ENCODE data around the gene LARGE1.

The LARGE1 gene

DNA sequence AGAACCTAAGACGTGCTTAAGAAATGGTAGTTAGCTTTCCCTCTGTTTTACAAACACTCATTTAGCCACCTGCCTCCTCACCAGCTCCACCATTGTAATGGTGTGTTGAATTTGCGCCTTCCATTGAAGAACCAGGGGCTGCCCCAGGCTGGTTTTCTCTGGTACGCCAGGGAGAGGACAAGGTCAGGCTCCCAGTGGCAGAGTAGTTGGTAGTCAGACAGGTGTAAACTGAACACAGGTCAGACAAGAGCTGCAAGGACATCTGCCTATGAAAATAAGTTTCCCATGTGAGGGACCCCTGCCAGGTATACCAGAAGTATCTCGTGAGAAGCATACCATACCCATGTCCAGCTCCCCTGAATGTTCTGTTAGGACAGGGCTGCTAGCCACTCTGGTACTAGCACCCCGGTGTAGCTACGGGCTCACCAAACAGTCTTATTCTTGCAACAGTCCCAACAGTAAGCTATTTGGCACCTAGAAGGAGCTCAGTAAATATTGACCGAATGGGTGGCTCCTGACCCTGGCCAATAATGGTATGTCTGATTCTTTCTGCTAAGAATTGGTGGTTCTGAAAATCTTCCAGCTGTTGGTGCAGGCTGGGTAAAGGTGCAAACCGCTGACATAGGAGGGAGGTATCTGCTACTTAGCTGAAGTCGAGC lies 359.0 kb downstream of the LARGE1 start:
- no peak for DNase-seq (ENCODE audit: low spot score)

- no peak for DNase-seq (ENCODE audit: low spot score)
Measured at GRCh38 chr22:33557836-33558235, 362.4 kb downstream of the LARGE1 start.

DNA sequence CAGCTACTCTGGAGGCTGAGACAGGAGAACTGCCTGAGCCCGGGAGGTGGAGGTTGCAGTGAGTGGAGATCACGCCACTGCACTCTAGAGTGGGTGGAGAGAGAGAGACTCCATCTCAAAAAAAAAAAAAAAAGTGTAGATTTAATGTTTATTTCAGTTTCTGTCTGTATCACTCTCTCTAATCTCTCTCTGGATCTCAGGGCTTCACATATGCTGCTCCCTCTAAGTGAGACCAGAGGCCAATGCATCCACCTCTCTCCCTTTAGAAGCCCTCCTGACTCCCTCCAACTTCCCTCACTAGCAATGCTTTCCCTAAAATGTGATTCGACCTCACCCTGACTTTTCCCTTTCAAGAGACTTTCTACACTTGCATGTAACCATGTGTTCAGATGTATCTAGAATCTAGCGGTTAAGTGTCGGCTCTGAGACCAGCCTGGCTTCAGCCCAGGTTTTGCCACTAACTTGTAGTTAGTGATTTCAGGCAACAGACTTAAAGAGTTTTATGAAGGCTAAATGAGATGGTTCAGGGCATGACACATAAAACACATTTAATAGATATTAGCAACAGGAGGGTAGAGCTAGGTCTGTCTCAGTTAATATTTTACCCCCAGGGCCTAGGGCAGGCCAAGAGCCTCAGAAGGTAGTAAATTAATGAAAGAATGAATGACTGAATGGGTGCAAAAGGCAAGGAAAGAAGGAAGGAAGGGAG lies 364.3 kb downstream of the LARGE1 start:
- no peak for DNase-seq (ENCODE audit: low spot score)

- DNase-seq (ENCODE audit: low spot score): no peak
Measured at GRCh38 chr22:33553493-33553892, 366.8 kb downstream of the LARGE1 start.

DNA sequence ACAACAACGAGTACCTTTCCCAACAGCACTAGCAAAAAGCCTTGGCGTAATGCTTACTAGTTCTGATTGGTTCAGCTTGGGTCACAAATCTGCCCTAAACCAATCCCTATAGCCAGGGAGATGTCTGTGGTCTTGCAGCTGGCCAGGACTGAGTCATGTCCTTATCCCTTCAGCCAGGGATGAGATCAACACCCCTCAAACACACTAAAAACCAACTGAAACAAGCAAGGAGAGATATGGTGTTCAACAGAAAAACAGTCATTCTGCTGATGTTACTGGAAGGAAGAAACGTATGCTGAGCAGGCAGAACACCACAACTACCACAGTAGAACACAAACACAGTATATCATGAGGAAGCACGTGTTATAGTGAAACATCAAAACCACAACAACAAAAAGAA lies 375.6 kb downstream of the LARGE1 start:
- no peak for DNase-seq (ENCODE audit: low spot score)

- DNase-seq (ENCODE audit: low spot score): no peak
Measured at GRCh38 chr22:33542722-33543121, 377.6 kb downstream of the LARGE1 start.

DNA sequence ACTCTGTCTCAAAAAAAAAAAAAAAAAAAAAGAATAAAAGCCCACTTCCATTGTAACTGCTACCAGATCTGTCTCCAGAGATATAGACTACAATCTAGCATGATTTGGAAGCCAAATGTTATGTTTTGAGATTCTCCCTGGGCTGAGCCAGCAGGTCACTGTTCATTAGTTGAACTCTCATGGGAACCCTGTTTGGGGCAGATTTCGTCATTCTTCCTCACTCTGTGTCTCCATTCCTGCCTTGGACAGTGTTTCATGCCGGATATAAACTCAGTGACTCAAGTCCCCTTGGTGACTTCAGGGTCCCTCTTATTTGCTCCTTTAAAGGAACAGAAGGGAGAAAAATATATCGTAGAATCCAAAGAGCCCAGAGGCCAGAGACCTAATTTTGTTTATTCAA lies 378.1 kb downstream of the LARGE1 start:
- no peak for DNase-seq (ENCODE audit: low spot score)

DNA sequence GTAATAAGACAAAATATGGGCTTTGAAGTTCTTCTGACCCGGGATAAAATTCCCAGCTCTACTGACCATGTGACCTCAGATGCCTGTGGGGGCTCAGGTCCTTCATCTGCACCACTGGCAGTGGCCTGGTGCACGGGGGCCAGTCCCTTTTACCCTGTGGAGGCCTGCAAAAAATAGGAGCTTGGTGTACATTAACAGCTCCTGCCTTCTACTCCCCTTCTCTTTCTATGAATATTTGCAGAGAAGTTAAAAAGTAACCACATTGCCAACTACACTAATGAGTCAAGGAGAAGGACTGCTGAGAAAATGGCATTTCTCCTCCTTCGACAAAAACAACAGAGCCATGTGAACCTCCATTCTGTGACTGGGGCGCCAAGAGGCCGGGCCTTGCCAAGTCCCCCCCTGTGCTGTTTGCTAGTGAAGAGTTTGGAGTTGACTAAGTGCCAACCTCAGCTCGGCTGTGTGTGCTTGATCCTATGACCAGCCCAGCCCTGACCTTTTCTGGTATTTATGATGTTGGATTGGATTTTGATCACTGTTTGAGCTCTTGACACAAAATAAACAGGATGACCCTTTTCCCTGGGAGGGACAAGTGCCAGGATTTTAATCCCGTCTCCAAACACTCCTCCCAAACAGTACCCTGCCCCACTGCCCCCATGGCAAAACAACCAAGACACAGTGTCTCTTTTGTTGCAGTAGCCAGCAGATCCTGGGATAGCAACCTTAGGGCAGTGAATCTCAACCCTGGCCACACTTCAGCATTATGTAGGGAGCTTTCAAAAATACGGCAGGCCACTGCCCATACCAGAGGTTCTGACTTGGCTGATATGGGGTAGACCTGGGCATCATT lies 380.1 kb downstream of the LARGE1 start:
- DNase-seq (ENCODE audit: low spot score): no peak

DNA sequence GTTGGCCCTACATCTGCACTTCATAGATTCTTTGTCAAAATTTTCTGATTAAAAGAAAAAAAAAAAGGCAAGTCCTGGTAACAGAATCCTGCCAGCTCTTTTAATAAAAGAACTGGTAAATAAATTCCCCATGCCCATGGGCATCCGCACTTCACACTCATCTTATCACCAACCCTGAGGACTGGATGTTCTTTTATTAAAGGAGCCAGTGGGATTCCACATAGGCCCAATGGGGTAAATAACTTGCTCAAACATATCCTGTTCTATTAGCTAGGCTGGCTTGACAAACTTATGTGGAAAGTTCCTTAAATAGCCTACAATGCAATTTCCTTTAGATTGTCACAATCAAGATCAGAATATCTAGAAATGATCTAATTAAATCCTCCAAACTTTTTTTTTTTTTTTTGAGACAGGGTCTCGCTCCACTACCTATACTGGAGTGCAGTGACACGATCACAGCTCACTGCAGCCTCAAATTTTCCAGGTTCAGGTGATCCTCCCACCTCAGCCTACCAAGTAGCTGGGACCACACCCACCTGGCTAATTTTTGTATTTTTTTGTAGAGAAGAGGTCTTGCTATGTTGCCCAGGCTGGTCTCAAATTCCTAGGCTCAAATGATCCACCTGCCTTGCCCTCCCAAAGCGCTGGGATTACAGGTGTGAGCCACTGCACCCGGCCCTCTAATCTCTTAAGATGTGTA lies 380.9 kb downstream of the LARGE1 start:
- no peak for DNase-seq (ENCODE audit: low spot score)

- no peak for DNase-seq (ENCODE audit: low spot score)
Measured at GRCh38 chr22:33538277-33538885, 381.9 kb downstream of the LARGE1 start.

- DNase-seq (ENCODE audit: low spot score): no peak
Measured at GRCh38 chr22:33537059-33537458, 383.2 kb downstream of the LARGE1 start.

GRCh38 chr22:33535937-33536875 lies 384.1 kb downstream of the LARGE1 start:
- no peak for DNase-seq (ENCODE audit: low spot score)

- no peak for DNase-seq (ENCODE audit: low spot score)
Measured at GRCh38 chr22:33529424-33530113, 390.7 kb downstream of the LARGE1 start.

DNA sequence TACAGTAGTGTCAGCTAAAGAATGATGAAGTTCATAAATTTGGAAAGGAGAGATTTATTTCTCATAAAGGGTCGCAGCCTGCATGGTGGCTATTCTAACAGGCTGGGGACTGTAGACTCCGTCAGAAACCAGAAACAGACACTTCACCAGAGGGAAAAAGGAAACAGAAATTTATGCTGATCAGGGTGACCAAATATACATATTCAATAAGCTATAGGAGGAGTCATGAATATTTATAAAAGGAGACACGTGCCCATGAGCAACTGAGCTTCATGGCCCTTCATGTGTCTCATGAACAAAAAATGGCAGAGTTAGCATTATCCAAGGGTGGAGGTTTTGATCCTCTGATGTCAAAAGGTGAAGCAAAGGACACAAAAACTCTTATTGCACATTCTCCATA lies 392.1 kb downstream of the LARGE1 start:
- no peak for DNase-seq (ENCODE audit: low spot score)

DNA sequence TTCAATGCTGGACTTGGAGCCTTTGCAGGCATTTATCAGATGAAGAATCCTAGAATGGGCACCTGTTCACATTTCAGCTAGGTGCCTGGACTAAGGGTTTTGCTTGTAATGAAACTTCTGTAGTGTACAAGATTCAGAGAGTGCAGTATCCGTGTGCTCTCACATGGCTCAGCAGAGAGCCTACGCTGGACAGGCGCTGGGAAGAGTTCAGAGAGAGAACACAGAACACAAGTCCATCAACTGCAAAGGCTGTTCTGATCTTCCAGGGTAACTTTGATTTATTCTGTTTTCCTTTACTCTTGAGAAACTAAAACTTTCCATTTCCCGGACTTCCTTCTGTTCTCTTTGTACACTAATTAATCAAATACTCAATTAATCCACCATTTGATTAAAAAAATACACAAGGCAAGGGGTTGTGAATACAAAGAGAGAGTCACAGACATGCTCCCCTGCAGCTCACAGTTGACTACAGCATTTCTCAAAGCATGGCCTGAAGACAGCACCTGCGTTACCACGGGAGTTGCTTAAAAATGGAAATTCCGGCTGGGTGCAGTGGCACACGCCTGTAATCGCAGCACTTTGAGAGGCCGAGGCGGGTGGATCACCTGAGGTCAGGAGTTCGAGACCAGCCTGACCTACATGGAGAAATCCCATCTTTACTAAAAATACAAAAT lies 393.7 kb downstream of the LARGE1 start:
- no peak for DNase-seq (ENCODE audit: low spot score)

DNA sequence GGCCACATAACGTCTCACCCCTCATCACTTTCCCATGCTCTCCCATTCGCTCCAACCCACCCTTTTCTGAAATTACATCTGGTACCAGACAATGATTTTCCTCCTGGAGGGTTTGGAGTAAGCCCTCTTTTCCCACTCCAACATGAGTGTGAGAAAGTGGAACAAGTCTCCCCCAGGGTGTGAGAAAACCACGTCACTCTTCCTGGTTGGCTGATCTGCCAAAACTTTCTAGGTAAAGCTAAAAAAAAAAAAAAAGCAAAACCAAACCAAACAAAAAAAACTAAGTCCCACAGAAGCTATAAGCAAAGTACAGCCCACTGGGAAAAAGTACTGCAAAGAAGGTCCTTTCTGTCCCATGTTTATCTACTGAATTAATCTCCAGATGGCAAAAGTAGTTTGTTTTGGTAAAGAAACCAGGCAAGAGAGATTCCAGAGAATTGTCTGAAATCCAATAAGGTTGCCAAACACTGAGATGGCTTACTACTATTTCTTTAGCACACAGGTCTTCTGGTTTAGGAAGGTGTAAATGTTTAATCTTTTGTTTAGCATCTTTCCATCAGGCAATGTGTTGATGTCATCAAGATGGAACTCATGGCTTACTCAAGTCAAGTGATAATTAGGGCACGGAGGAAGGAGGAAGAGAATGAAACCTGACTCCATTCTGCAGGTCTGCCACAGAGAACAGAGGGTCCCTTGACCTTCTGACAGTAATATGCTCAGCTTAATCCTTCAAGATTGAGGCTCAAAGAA lies 395.6 kb downstream of the LARGE1 start:
- no peak for DNase-seq (ENCODE audit: low spot score)

DNA sequence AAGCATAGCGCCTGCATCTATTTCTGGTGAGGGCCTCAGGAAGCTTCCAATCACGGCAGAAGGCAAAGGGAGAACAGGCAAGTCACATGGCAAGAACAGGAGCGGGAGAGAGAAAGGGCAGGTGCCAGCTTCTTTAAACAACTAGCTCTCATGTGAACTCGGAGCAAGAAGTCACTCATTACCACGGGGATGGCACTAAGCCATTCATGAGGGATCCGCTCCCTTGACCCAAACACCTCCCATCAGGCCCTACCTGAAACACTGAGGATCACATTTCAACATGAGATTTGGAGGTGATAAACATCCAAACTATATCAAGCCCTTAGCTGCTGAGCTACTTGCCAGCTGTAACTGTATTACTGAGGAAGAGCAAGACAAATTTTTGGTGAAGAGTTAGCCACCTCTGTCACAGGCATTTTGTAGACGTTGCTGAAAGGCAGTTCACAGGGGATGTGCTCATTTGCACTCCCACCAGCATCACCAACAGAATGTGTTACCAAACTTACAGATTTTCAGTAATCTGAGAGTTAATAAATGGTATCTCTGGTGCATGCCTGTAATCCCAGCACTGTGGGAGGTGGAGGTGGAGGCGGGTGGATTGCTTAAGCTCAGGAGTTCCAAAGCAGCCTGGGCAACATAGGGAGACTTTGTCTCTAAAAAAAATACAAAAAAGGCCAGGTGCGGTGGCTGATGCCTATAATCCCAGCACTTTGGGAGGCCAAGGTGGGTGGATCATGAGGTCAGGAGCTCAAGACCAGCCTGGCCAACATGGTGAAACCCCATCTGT lies 398.2 kb downstream of the LARGE1 start:
- no peak for DNase-seq (ENCODE audit: low spot score)

All from CD4-positive, alpha-beta T cell treated with Interleukin-2 at 100 ng/mL for 4 hours (primary cell).